HepG2 (cell line): Measurements from ENCODE around the gene LRP10. TPM values are rescaled to one million over a fixed set of nuclear protein-coding genes. Genes with fewer than 3 reads are reported as not detected.

Experiments
- ATAC-seq: fragments of 200-7000 bp; cut with Tn5 transposase; 3 replicates; pipeline ENCODE4 v1.9.1; 2020; ENCODE audit warnings: mild to moderate bottlenecking, moderate library complexity
- BruUV-seq: library from RNA; stranded (reverse); fragments of 400-500 nt; replicated peaks from 2 replicates; lab custom pipeline; 2021; lab: Mats Ljungman, UMichigan
- CTCF ChIA-PET: fragments of 300-600 bp; formaldehyde crosslinking; extraction: SDS; loops from one replicate; lab custom pipeline; 2021; ENCODE audit warnings: low total read pairs, inconsistent platforms, low intra/inter-chr PET ratio; lab: Yijun Ruan, JAX
- POLR2A ChIA-PET: fragments of 350-600 bp; sonication (Branson Sonifier 250); formaldehyde crosslinking; loops from one replicate; lab custom pipeline; 2020; ENCODE audit warnings: antibody characterized with exemption, inconsistent platforms; lab: Yijun Ruan, JAX
- DNase-seq: peaks from one replicate; pipeline ENCODE4 v3.0.0-alpha.2; 2015; ENCODE audit warnings: low spot score
- FAIRE-seq: peaks from 3 replicates; lab custom pipeline; 2011; peaks lifted over from hg19 to GRCh38; lab: Jason Lieb, UNC
- H2AFZ ChIP-seq: one replicate; pipeline ENCODE4 v1.6.1; 2011; ENCODE audit warnings: low read length, inconsistent platforms
- H3K27ac ChIP-seq: fragments of 300-600 bp; 3 replicates; pipeline ENCODE4 v1.8.0; 2011; ENCODE audit warnings: mixed run types, mild to moderate bottlenecking, mixed read lengths, low read length, inconsistent platforms; ENCODE audit not compliant: insufficient read depth; ENCODE audit errors: extremely low read length
- H3K27me3 ChIP-seq, 2 experiments: fragments of 200-600 bp in 1 of 2; 2 replicates in 1 of 2; 3 replicates in 1 of 2; pipeline versions ENCODE4 v1.6.0 to v1.8.0; 2011; ENCODE audit warnings: low read length in 2 of 2, mild to moderate bottlenecking in 2 of 2, moderate library complexity in 2 of 2, inconsistent platforms in 1 of 2; ENCODE audit not compliant: insufficient read depth in 2 of 2, control insufficient read depth in 1 of 2
- H3K36me3 ChIP-seq, 2 experiments: fragments of 200-600 bp in 1 of 2; replicated peaks in 1 of 2; 2 replicates in 1 of 2; 3 replicates in 1 of 2; pipeline versions ENCODE4 v1.5.1 to v1.8.0; 2011; ENCODE audit warnings: low read length in 2 of 2, inconsistent platforms in 1 of 2; ENCODE audit not compliant: insufficient read depth in 2 of 2, control insufficient read depth in 1 of 2
- H3K4me1 ChIP-seq: 2 replicates; pipeline ENCODE4 v1.5.1; 2012; ENCODE audit warnings: low read length, inconsistent platforms; ENCODE audit not compliant: insufficient read depth
- H3K4me2 ChIP-seq: 2 replicates; pipeline ENCODE4 v1.6.0; 2011; ENCODE audit warnings: low read depth, low read length, inconsistent platforms
- H3K4me3 ChIP-seq, 3 experiments: fragments of 200-600 bp in 1 of 3; sonication (generic), shearing (Covaris generic) in 1 of 3; replicated peaks in 1 of 3; 2 replicates each; pipeline ENCODE4 v1.5.1; 2011 to 2016; ENCODE audit warnings: low read length in 3 of 3, inconsistent platforms in 2 of 3, low read depth in 2 of 3, mild to moderate bottlenecking in 2 of 3, control low read depth in 1 of 3, mixed read lengths in 1 of 3; ENCODE audit not compliant: insufficient read depth in 1 of 3
- H3K79me2 ChIP-seq: one replicate; pipeline ENCODE4 v1.6.1; 2011; ENCODE audit warnings: low read length, inconsistent platforms; ENCODE audit not compliant: insufficient read depth
- H3K9ac ChIP-seq: 2 replicates; pipeline ENCODE4 v1.6.0; 2011; ENCODE audit warnings: mild to moderate bottlenecking, low read depth, low read length, inconsistent platforms; ENCODE audit not compliant: insufficient read depth
- H3K9me3 ChIP-seq: 2 replicates; pipeline ENCODE4 v1.5.1; 2012; ENCODE audit warnings: mild to moderate bottlenecking, low read length
- H4K20me1 ChIP-seq: 2 replicates; pipeline ENCODE4 v1.6.0; 2011; ENCODE audit warnings: inconsistent platforms, mild to moderate bottlenecking, low read length, moderate library complexity; ENCODE audit not compliant: insufficient read depth
- AHR ChIP-seq: IDR thresholded peaks from 2 replicates; pipeline ENCODE4 v1.6.1; 2018; ENCODE audit warnings: missing genetic modification reagents, missing compliant biosample characterization
- NR2F6 ChIP-seq, 2 experiments: IDR thresholded peaks; 2 replicates each; pipeline ENCODE4 v1.6.1; 2016; ENCODE audit warnings: antibody characterized with exemption in 1 of 2, mild to moderate bottlenecking in 1 of 2
- POLR2AphosphoS5 ChIP-seq: IDR thresholded peaks from 2 replicates; pipeline ENCODE4 v1.6.1; 2012; ENCODE audit warnings: low read depth, low read length
- POLR2G ChIP-seq: fragments of 200-400 bp; formaldehyde crosslinking; IDR thresholded peaks from 2 replicates; pipeline ENCODE4 v1.6.1; 2018; ENCODE audit warnings: mild to moderate bottlenecking, low read depth, low read length, moderate library complexity
- STAG1 ChIP-seq: sonication (generic); formaldehyde crosslinking; IDR thresholded peaks from 2 replicates; pipeline ENCODE4 v1.4.0; 2020; ENCODE audit warnings: missing genetic modification reagents
- ZNF350 ChIP-seq: sonication (generic); formaldehyde crosslinking; IDR thresholded peaks from 2 replicates; pipeline ENCODE4 v1.4.0; 2020; ENCODE audit warnings: mild to moderate bottlenecking, low read depth, missing genetic modification reagents, borderline replicate concordance
- ZNF607 ChIP-seq: sonication (generic); formaldehyde crosslinking; IDR thresholded peaks from 2 replicates; pipeline ENCODE4 v1.5.1; 2020; ENCODE audit warnings: missing genetic modification reagents, mild to moderate bottlenecking, borderline replicate concordance
- ZNF672 ChIP-seq: sonication (generic); formaldehyde crosslinking; IDR thresholded peaks from 2 replicates; pipeline ENCODE4 v1.8.1; 2022; ENCODE audit warnings: missing genetic modification reagents
- WGBS: methylation state at CpG from one replicate; pipeline ENCODE4 v1.1.6; 2017; ENCODE audit warnings: low lambda C conversion rate; 5-methylcytosine and 5-hydroxymethylcytosine counted together
- in situ Hi-C: cut with HindIII; loops from 2 replicates; pipeline ENCODE4 v1.10.0; 2017; ENCODE audit warnings: low pct_unique_long_range_greater_than_20kb; ENCODE audit not compliant: extremely low pct_ligation_motif_present
- intact Hi-C: fragments of 100-400 bp; cut with micrococcal nuclease; formaldehyde crosslinking; loops from one replicate; pipeline ENCODE4 v1.10.0; 2022; ENCODE audit not compliant: unreplicated experiment
- polyA plus RNA-seq, 8 experiments: library from polyadenylated mRNA; depleted of rRNA in 3 of 8; stranded (reverse) in 7 of 8; unstranded in 1 of 8; fragments of >200 nt; fragmentation: Illumina TruSeq in 4 of 8; extraction: Trizol in 4 of 8; gene quantifications; 2 replicates each; pipeline versions ENCODE4 v1.2.1 to v1.2.3, GENCODE V29; 2011 to 2016; ENCODE audit warnings: low read depth in 4 of 8, missing spikeins in 1 of 8, mixed read lengths in 1 of 8; ENCODE audit not compliant: insufficient read depth in 1 of 8
- total RNA-seq, 5 experiments: library from RNA; depleted of rRNA; stranded (reverse); fragments of >200 nt; fragmentation: Illumina TruSeq; extraction: Trizol; gene quantifications; 2 replicates each; pipeline ENCODE4 v1.2.3, GENCODE V29; 2016; ENCODE audit warnings: low read depth in 1 of 5
- TF ChIP-seq, protein P1 (sequence below): IDR thresholded peaks from 2 replicates; pipeline ENCODE4 v1.6.1; 2016; ENCODE audit warnings: low read depth, control low read depth
- TF ChIP-seq, protein P2 (sequence below): sonication (generic); formaldehyde crosslinking; IDR thresholded peaks from 2 replicates; pipeline ENCODE4 v1.4.0; 2020; ENCODE audit warnings: mild to moderate bottlenecking, low read depth, missing genetic modification reagents
- TF ChIP-seq, protein P3 (sequence below): sonication (generic); formaldehyde crosslinking; IDR thresholded peaks from 2 replicates; pipeline ENCODE4 v1.4.0; 2020; ENCODE audit warnings: missing genetic modification reagents; ENCODE audit errors: not compliant biosample characterization
- TF ChIP-seq, protein P4 (sequence below): sonication (generic); formaldehyde crosslinking; IDR thresholded peaks from 2 replicates; pipeline ENCODE4 v1.4.0; 2020; ENCODE audit warnings: mild to moderate bottlenecking, missing genetic modification reagents
- TF ChIP-seq, protein P5 (sequence below): sonication (generic); formaldehyde crosslinking; IDR thresholded peaks from 2 replicates; pipeline ENCODE4 v1.8.0; 2022; ENCODE audit warnings: mild to moderate bottlenecking, missing genetic modification reagents, moderate library complexity
- TF ChIP-seq, protein P6 (sequence below): sonication (generic); formaldehyde crosslinking; IDR thresholded peaks from 2 replicates; pipeline ENCODE4 v1.4.0; 2020; ENCODE audit warnings: mild to moderate bottlenecking, missing genetic modification reagents
- TF ChIP-seq, protein P7 (sequence below): IDR thresholded peaks from 2 replicates; pipeline ENCODE4 v1.6.1; 2016; ENCODE audit warnings: control low read depth

Gene LRP10
- total and polyA plus RNA-seq, 2 of the 13 experiments (the other 11 are each of a cell fraction or from before 2014, with no cell fraction given), result 16.9 to 45.2 TPM

DNA sequence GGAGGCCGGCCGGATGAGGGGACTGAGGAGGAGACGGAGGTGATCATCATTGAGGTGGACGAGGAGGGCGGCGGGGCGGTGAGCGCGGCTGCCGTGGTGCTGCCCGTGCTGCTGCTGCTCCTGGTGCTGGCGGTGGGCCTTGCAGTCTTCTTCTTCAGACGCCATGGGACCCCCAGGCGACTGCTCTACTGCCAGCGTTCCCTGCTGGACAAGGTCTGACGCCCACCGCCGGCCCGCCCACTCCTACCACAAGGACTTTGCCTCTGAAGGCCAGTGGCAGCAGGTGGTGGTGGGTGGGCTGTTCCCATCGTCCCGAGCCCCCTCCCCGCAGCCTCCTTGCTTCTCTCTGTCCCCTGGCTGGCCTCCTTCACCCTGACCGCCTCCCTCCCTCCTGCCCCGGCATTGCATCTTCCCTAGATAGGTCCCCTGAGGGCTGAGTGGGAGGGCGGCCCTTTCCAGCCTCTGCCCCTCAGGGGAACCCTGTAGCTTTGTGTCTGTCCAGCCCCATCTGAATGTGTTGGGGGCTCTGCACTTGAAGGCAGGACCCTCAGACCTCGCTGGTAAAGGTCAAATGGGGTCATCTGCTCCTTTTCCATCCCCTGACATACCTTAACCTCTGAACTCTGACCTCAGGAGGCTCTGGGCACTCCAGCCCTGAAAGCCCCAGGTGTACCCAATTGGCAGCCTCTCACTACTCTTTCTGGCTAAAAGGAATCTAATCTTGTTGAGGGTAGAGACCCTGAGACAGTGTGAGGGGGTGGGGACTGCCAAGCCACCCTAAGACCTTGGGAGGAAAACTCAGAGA lies 25.5 kb upstream of the LRP10 start:
- Histone ChIP-seq H3K79me2 (no peaks in the 10 kb centered on the region), H3K36me3 (no peaks in the 10 kb centered on the region), H4K20me1 (no peaks in the 10 kb centered on the region), H2AFZ (no peak overlapping the region), H3K4me3 (no peak overlapping the region), H3K4me2 (no peak overlapping the region), H3K4me1 (peaks cover 19% of the 10 kb centered on the region), H3K27me3 (peaks cover 5 to 37% of the 10 kb centered on the region in 2 experiments; a peak in 4 of 5 replicates), H3K9ac (no peak overlapping the region), H3K27ac (no peak overlapping the region), H3K9me3 (no peaks in the 10 kb centered on the region)
- DNase-seq, result no peak
- ATAC-seq, result no peak
- intact Hi-C loops (no loop called here), in situ Hi-C loops (loop anchor here (5.0 kb wide), 1 partner anchor 289 kb away; no protein-coding TSS in a partner anchor)
- FAIRE-seq, result no peak
- no TSS peak for BruUV-seq
- WGBS, result 78% methylated on average over 26 of the region's 26 CpGs
- ChIA-PET CTCF (no interaction called here), POLR2A (interaction anchor here (0.8 kb wide), 1 partner anchor 24 kb away, joined by 3 read pairs; no protein-coding TSS in a partner anchor)
- TF ChIP-seq, protein P1, sequence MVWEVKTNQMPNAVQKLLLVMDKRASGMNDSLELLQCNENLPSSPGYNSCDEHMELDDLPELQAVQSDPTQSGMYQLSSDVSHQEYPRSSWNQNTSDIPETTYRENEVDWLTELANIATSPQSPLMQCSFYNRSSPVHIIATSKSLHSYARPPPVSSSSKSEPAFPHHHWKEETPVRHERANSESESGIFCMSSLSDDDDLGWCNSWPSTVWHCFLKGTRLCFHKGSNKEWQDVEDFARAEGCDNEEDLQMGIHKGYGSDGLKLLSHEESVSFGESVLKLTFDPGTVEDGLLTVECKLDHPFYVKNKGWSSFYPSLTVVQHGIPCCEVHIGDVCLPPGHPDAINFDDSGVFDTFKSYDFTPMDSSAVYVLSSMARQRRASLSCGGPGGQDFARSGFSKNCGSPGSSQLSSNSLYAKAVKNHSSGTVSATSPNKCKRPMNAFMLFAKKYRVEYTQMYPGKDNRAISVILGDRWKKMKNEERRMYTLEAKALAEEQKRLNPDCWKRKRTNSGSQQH (CRISPR knock-in tag), result no peak
- TF ChIP-seq ZNF672 (CRISPR knock-in tag) (no peak), STAG1 (CRISPR knock-in tag) (no peak), POLR2AphosphoS5 (no peak), POLR2G (no peak), AHR (CRISPR knock-in tag) (no peak), ZNF350 (no peak), NR2F6 (IDR thresholded peaks at IDR 0.05) (no peak), NR2F6 (CRISPR knock-in tag; IDR thresholded peaks at IDR 0.05) (no peak), ZNF607 (no peak)
- TF ChIP-seq, protein P2, sequence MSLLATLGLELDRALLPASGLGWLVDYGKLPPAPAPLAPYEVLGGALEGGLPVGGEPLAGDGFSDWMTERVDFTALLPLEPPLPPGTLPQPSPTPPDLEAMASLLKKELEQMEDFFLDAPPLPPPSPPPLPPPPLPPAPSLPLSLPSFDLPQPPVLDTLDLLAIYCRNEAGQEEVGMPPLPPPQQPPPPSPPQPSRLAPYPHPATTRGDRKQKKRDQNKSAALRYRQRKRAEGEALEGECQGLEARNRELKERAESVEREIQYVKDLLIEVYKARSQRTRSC, result no peak
- TF ChIP-seq, protein P3, sequence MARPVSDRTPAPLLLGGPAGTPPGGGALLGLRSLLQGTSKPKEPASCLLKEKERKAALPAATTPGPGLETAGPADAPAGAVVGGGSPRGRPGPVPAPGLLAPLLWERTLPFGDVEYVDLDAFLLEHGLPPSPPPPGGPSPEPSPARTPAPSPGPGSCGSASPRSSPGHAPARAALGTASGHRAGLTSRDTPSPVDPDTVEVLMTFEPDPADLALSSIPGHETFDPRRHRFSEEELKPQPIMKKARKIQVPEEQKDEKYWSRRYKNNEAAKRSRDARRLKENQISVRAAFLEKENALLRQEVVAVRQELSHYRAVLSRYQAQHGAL (CRISPR knock-in tag), result no peak
- TF ChIP-seq, protein P4, sequence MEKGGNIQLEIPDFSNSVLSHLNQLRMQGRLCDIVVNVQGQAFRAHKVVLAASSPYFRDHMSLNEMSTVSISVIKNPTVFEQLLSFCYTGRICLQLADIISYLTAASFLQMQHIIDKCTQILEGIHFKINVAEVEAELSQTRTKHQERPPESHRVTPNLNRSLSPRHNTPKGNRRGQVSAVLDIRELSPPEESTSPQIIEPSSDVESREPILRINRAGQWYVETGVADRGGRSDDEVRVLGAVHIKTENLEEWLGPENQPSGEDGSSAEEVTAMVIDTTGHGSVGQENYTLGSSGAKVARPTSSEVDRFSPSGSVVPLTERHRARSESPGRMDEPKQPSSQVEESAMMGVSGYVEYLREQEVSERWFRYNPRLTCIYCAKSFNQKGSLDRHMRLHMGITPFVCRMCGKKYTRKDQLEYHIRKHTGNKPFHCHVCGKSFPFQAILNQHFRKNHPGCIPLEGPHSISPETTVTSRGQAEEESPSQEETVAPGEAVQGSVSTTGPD, result no peak
- TF ChIP-seq, protein P5, sequence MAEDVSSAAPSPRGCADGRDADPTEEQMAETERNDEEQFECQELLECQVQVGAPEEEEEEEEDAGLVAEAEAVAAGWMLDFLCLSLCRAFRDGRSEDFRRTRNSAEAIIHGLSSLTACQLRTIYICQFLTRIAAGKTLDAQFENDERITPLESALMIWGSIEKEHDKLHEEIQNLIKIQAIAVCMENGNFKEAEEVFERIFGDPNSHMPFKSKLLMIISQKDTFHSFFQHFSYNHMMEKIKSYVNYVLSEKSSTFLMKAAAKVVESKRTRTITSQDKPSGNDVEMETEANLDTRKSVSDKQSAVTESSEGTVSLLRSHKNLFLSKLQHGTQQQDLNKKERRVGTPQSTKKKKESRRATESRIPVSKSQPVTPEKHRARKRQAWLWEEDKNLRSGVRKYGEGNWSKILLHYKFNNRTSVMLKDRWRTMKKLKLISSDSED, result no peak
- TF ChIP-seq, protein P6, sequence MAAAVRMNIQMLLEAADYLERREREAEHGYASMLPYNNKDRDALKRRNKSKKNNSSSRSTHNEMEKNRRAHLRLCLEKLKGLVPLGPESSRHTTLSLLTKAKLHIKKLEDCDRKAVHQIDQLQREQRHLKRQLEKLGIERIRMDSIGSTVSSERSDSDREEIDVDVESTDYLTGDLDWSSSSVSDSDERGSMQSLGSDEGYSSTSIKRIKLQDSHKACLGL (CRISPR knock-in tag), result no peak
- TF ChIP-seq, protein P7, sequence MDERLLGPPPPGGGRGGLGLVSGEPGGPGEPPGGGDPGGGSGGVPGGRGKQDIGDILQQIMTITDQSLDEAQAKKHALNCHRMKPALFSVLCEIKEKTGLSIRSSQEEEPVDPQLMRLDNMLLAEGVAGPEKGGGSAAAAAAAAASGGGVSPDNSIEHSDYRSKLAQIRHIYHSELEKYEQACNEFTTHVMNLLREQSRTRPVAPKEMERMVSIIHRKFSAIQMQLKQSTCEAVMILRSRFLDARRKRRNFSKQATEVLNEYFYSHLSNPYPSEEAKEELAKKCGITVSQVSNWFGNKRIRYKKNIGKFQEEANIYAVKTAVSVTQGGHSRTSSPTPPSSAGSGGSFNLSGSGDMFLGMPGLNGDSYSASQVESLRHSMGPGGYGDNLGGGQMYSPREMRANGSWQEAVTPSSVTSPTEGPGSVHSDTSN (CRISPR knock-in tag), result no peak
